OCI-LY7 (cell line): Measurements from ENCODE around the gene PIAS2. TPM values are rescaled to one million over a fixed set of nuclear protein-coding genes. Genes with fewer than 3 reads are reported as not detected.

Experiments used
- BruUV-seq: library from RNA; stranded (reverse); fragments of 400-500 nt; replicated peaks from 2 replicates; lab custom pipeline; 2021; lab: Mats Ljungman, UMichigan
- CTCF ChIA-PET: fragments of 300-600 bp; sonication (Branson Sonifier 250); formaldehyde crosslinking; loops from one replicate; lab custom pipeline; 2022; ENCODE audit warnings: antibody characterized with exemption; ENCODE audit not compliant: unreplicated experiment; lab: Charles Lee
- POLR2A ChIA-PET: fragments of 300-600 bp; sonication (Branson Sonifier 250); formaldehyde crosslinking; loops from one replicate; lab custom pipeline; 2022; ENCODE audit warnings: antibody characterized with exemption; lab: Charles Lee
- DNase-seq: peaks from one replicate; pipeline ENCODE4 v3.0.0-alpha.2; 2015; ENCODE audit warnings: low spot score
- H2AFZ ChIP-seq: fragments of 200-600 bp; sonication (generic), shearing (Covaris generic); 2 replicates; pipeline ENCODE4 v1.6.1; 2014; ENCODE audit warnings: mild to moderate bottlenecking, antibody characterized with exemption, low read length, moderate library complexity
- H3K27ac ChIP-seq: fragments of 200-600 bp; sonication (generic); 2 replicates; pipeline ENCODE4 v1.5.1; 2014; ENCODE audit warnings: mixed run types, low read depth, mild to moderate bottlenecking, moderate library complexity, low read length, inconsistent platforms; ENCODE audit not compliant: poor library complexity, severe bottlenecking
- H3K36me3 ChIP-seq: fragments of 200-600 bp; sonication (generic); 2 replicates; pipeline ENCODE4 v1.6.1; 2014; ENCODE audit warnings: mild to moderate bottlenecking, antibody characterized with exemption, low read length, moderate library complexity, mixed read lengths; ENCODE audit not compliant: insufficient read depth
- H3K4me1 ChIP-seq: fragments of 200-600 bp; sonication (generic); 2 replicates; pipeline ENCODE4 v1.5.1; 2014; ENCODE audit warnings: mild to moderate bottlenecking, low read length; ENCODE audit not compliant: insufficient read depth, poor library complexity, severe bottlenecking
- H3K4me2 ChIP-seq: fragments of 200-600 bp; sonication (generic); 2 replicates; pipeline ENCODE4 v1.6.1; 2014; ENCODE audit warnings: mild to moderate bottlenecking, low read length
- H3K4me3 ChIP-seq: fragments of 200-600 bp; sonication (generic); 2 replicates; pipeline ENCODE4 v1.5.1; 2014; ENCODE audit warnings: mild to moderate bottlenecking, low read depth, low read length; ENCODE audit not compliant: poor library complexity, severe bottlenecking
- H3K79me2 ChIP-seq: fragments of 200-600 bp; sonication (generic); 2 replicates; pipeline ENCODE4 v1.6.1; 2016; ENCODE audit warnings: low read depth, mild to moderate bottlenecking, low read length, moderate library complexity, mixed read lengths; ENCODE audit not compliant: insufficient read depth
- H3K9me2 ChIP-seq: fragments of 200-600 bp; sonication (generic); 2 replicates; pipeline ENCODE4 v1.6.1; 2016; ENCODE audit warnings: mild to moderate bottlenecking, low read length, mixed read lengths; ENCODE audit not compliant: insufficient read depth
- H3K9me3 ChIP-seq: fragments of 200-600 bp; sonication (generic); 2 replicates; pipeline ENCODE4 v1.6.1; 2014; ENCODE audit warnings: mild to moderate bottlenecking, mixed run types, low read length, mixed read lengths
- H4K20me1 ChIP-seq: fragments of 200-600 bp; sonication (generic); 2 replicates; pipeline ENCODE4 v1.6.1; 2014; ENCODE audit warnings: mild to moderate bottlenecking, antibody characterized with exemption, low read length, moderate library complexity, mixed read lengths; ENCODE audit not compliant: insufficient read depth
- CTCF ChIP-seq: fragments of 200-600 bp; sonication (generic); conservative IDR thresholded peaks from 2 replicates; pipeline ENCODE4 v1.5.1; 2014; ENCODE audit warnings: mild to moderate bottlenecking, antibody characterized with exemption, low read length, moderate library complexity, mixed read lengths
- EZH2phosphoT487 ChIP-seq: fragments of 200-600 bp; sonication (generic); IDR thresholded peaks from 2 replicates; pipeline ENCODE4 v1.6.1; 2018; ENCODE audit warnings: low read depth, borderline replicate concordance, mild to moderate bottlenecking, mixed run types, antibody characterized with exemption, low read length, moderate library complexity, mixed read lengths
- intact Hi-C: fragments of 100-400 bp; cut with micrococcal nuclease; formaldehyde crosslinking; loops from one replicate; pipeline ENCODE4 v1.10.0; 2022; ENCODE audit not compliant: unreplicated experiment
- total RNA-seq, 2 experiments: library from RNA; depleted of rRNA in 1 of 2; stranded (reverse); fragments of >200 nt in 1 of 2; shearing (Covaris generic) in 1 of 2; gene quantifications; 2 replicates each; pipeline ENCODE4 v1.2.3, GENCODE V29; 2014 to 2022

PIAS2 gene
- total RNA-seq, 2 experiments from 2014 or later: 18.1 to 35.7 TPM

- Histone ChIP-seq H3K36me3 (no peaks in the 10 kb centered on the region), H3K4me2 (no peak overlapping the region), H3K27ac (no peak overlapping the region), H3K79me2 (no peaks in the 10 kb centered on the region), H3K9me2 (no peaks in the 10 kb centered on the region), H3K4me1 (no peaks in the 10 kb centered on the region), H3K9me3 (no peaks in the 10 kb centered on the region), H3K4me3 (no peak overlapping the region), H4K20me1 (no peaks in the 10 kb centered on the region), H2AFZ (no peak overlapping the region)
- CTCF ChIA-PET: no interaction called here
- DNase-seq: no peak
- no TSS peak for BruUV-seq
- POLR2A ChIA-PET: interaction anchor here (0.6 kb wide), 1 partner anchor 1000 kb away, joined by 3 read pairs; no protein-coding TSS in a partner anchor
- intact Hi-C loops: no loop called here
- no peak for TF ChIP-seq EZH2phosphoT487
- TF ChIP-seq CTCF: no peak
These were observed 40.9 kb upstream of the PIAS2 start for GRCh38 chr18:46958209-46958608.

GRCh38 chr18:46953195-46953594, 35.9 kb upstream of the PIAS2 start:
- ChIA-PET CTCF (no interaction called here), POLR2A (no interaction called here)
- no peaks in the 10 kb centered on the region for H4K20me1 ChIP-seq
- no peaks in the 10 kb centered on the region for H3K9me3 ChIP-seq
- no peaks in the 10 kb centered on the region for H3K36me3 ChIP-seq
- intact Hi-C loops: no loop called here
- no peaks in the 10 kb centered on the region for H3K9me2 ChIP-seq
- DNase-seq: no peak
- no peak overlapping the region for H3K27ac ChIP-seq
- H3K4me1 ChIP-seq: no peaks in the 10 kb centered on the region
- no peak overlapping the region for H3K4me2 ChIP-seq
- no peaks in the 10 kb centered on the region for H3K79me2 ChIP-seq
- no peak overlapping the region for H2AFZ ChIP-seq
- TF ChIP-seq EZH2phosphoT487 (no peak), CTCF (no peak)
- BruUV-seq: no TSS peak
- no peak overlapping the region for H3K4me3 ChIP-seq

- Histone ChIP-seq H3K4me1 (no peaks in the 10 kb centered on the region), H3K79me2 (no peaks in the 10 kb centered on the region), H3K9me3 (no peaks in the 10 kb centered on the region), H3K4me3 (no peak overlapping the region), H3K36me3 (no peaks in the 10 kb centered on the region), H4K20me1 (no peaks in the 10 kb centered on the region), H3K4me2 (no peak overlapping the region), H2AFZ (no peak overlapping the region), H3K27ac (no peak overlapping the region), H3K9me2 (no peaks in the 10 kb centered on the region)
- peak; percentile 76 for TF ChIP-seq CTCF
- TF ChIP-seq EZH2phosphoT487: no peak
- peak; percentile 13 for DNase-seq
- POLR2A ChIA-PET: interaction anchor here (0.6 kb wide), 1 partner anchor 752 kb away, joined by 3 read pairs; no protein-coding TSS in a partner anchor
- no TSS peak for BruUV-seq
- intact Hi-C loops: no loop called here
- CTCF ChIA-PET: no interaction called here
These were observed 32.9 kb upstream of the PIAS2 start for GRCh38 chr18:46950064-46950656.
